HG02981 (cell line): ENCODE results near the gene ADAM29.
"Not testable (repeated sequence)": the region's sequence is repeated elsewhere in the genome, so short reads cannot be mapped to it uniquely, and the experiment has no call there.

Experiments used
- ATAC-seq: cut with Tn5 transposase; IDR thresholded peaks from one replicate; pipeline ENCODE4 v1.9.1; 2021; ENCODE audit warnings: mild to moderate bottlenecking, moderate library complexity; ENCODE audit not compliant: unreplicated experiment

ADAM29 gene

DNA sequence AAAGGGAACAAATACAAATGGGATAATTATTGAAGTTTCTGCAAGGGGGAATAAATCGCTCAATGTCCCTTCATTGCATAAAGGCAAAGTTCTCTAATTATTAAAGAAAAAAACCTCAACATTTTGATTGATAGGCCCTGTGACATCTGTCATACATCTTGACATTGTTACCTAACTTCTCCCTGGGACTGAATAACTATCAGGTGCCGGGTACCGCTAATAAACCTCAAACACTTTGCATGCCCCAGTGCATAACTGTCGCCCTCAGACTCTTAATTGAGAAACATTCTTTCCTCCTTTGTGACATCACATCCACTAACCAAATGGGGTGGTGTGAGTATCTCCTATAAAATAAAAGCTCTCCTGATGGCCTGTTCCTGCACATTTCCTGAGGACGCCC lies at the start of gene ADAM29:
ADAM29 (plus strand) TSS at position 301 of the 400 bp plus-strand sequence. CDS start 57,168 bp downstream, outside the sequence.
- ATAC-seq: no peak

DNA sequence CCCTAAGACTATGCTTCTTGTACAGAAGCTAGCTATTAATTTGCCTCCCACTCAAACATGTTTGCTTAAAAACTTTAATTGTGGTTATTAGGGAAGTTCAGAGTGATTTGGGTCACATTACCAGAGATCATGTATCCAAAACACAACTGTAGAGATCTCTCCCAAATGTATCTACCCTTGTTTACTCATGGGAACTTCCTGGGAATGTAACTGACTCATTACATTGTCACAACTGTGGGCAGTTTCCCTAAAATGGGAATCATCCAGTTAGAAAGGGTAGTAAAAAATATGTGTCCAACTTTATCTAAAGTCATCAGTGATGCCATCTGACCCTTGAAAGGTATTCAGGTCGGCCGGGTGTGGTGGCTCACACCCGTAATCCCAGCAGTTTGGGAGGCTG lies 48.8 kb upstream of the ADAM29 start:
- no peak for ATAC-seq

DNA sequence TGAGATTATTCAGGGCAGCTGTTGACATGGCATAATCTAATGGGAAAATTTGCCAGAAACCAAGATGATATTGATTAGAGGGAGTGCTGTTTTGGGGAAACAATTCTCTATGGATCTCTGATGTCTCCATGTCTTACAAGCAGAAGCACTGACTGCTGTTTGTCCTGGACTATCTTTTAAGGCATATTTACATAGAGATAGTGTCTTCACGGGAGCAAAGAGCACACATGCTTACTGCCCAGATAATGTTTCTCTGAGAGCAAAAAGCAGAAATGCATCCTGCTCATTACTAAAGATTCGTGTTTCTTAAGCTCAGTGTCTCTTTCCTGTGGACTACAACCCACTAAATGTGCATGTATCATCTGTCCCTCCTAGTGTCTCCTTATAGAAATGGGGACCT lies 47.8 kb upstream of the ADAM29 start:
- ATAC-seq: no peak

DNA sequence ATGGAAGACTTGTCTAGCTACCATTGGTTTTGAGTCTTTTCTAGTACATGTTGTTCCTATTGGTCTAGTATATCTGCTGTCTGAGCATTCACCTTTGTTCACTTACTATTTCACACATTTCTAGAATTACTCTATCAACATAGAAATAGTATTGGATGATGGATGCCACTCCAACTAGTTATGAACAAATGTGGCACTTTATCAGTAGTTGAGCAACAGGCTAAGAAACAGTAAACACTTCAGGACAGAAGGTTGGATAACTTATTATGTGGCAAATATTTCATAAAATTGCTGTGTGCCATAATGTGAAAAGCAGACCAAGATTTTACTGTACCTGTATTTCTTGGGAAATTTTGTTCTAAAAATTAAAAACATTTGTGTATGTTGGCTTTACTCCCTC lies 46.8 kb upstream of the ADAM29 start:
- no peak for ATAC-seq

DNA sequence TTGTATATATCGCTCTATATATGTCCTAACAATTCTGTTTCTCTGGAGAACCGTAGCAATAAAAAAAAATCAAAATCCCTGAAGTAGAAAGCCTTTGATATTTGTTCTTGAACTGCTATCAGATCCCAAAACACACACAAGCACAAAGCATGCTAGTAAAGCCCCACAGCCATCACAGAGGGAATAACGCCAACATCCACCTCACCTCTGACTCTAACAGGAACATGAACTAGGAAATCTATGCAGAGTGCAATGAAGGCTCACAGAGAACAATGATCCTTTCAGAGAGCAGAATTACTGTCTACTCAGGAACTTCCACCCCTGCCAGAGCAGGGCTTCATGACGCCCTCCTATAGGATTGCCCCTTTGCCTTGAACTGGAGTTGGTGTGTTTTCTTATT lies 45.0 kb upstream of the ADAM29 start:
- ATAC-seq: not testable (repeated sequence)

DNA sequence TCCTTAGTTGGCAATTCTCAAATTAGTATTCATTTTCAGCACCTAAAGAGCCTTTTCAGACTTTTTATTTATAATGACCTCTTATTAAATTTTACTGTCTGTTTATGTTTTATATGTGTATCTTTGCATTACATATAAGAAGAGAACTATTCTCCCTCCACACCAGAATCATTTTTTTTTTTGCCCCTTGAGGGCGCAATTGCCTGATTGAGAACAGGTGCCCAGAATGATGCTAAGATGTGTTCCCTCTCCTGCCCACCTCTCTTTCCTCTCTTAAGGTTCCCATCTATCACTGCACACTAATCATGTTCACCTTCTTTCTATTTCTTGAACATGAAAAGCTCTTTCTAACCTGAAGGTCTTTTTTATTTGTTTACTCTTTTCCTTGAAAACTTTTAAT lies 44.2 kb upstream of the ADAM29 start:
- no peak for ATAC-seq

DNA sequence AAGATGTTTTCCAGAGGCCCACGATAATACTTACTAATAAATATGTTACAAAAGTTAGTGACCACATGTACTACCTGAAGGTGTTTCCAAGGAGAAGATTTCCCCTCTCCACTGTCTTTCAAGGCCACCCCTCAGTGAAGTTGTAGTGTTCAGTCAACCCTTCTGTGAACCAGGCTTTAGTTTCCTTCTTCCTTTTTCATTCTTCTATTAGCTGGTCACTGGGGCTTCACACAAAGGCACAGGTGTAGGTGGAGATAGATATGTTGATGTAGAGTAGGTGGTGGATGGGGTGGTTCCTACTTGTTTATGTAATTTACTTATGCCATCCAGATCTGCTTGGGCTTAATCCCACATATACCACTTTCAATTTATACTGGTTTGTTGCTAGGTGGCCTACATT lies 43.3 kb upstream of the ADAM29 start:
- ATAC-seq: no peak

DNA sequence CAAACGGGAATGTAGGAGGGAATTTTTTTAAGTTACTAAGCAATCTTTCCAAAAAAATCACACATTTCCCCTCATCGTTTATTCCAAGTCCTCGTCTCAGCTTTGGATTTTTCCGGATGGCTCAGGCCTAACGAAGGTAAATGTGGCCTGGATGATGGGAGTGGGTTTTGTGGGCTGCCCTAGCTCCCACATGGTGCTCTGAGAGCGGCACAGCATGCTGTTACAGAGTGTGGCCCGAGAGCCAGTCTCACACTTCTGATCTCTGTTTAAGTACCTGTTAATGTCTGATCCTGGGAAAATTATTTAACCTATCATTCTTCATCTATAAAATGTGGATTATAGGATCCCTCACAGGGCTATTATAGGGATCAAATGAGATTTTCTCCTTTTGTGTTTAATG lies 38.2 kb upstream of the ADAM29 start:
- no peak for ATAC-seq

DNA sequence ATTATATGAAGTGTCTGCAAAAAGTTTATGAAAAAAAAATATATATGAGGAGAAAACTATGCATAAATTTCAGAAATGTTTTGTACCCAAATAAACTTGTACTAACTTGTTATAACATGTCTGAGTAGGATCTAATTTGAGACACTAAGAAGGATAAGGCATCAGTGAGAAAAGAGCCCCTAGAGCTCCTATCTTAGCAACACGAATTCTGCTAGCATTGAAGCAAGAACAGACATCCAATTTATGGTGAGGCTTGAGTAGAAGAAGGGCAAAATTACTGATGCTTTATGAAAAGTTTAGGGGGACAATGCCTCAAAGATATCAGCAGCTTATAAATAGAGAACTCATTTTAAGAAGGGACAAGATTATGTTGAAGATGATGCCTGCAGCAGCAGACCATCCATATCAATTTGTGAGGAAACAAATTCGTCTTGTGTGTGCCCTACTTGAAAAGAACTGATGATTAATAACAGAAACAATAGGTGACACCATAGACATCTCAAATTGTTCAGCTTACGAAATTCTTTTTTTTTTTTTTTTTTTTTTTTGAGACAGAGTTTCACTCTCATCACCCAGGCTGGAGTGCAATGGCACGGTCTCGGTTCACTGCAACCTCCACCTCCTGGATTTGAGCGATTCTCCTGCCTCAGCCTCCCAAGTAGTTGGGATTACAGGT lies 35.7 kb upstream of the ADAM29 start:
- ATAC-seq: no peak

DNA sequence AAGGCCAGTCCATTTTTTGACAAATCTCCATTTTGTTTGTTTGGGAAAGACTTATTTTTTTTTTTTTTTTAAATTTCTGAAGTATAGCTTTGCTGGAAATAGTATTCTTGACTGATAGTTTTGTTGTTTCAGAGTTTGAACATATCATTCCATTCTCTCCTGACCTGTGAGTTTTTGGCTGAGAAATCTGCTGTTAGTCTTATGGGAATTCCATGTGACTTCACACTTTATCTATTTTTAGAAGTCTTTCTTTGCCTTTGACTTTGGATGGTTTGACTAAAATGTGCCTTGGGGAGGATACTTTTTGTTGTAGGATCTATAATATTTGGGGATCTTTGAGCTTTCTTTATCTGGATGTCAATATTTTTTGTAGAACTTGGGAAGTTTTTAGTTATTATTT lies 10.7 kb upstream of the ADAM29 start:
- no peak for ATAC-seq

DNA sequence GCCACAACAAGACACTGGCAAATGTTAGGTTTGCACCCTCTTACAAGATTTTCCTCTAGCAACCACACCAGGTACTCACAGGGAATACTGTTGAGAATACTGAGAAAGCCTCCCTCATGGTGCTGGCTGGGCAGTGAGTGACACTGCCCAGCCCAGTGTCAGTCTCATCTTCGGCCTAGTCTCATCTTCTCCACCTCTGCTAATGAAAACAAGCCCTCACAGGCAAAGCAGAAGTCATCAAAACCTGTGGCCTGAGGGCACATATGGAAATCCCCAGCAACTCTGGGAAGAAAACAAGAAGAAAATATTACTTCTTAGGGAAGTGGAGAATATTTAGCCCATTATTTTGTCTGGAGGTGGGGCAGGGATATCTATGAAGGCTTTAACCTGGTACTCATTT lies 7.9 kb upstream of the ADAM29 start:
- ATAC-seq: no peak

DNA sequence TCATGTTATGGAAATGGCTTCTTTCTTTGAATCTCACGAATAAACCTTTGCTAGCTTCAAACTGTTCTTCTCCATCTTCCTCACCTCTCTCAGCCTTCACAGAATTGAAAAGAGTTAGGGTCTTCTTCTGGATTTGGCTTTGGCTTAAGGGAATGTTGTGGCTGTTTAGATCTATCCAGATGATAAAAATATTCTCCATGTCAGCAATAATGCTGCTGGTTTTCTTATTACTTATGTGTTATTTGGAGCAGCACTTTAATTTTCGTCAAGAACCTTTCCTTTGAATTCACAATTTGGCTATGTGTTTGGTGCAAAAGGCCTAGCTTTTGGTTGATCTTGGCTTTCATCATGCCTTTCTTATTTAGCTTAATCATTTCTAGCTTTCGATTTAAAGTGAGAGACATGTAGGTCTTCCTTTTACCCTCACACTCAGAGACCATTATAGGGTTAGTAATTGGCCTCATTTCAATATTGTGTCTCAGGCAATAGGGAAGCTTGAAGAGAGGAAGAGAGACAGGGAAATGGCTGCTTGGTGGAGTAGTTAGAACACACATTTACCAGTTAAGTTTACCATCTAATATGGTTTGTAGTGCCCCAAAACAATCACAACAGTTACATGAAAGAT lies 5.1 kb upstream of the ADAM29 start:
- ATAC-seq: no peak

DNA sequence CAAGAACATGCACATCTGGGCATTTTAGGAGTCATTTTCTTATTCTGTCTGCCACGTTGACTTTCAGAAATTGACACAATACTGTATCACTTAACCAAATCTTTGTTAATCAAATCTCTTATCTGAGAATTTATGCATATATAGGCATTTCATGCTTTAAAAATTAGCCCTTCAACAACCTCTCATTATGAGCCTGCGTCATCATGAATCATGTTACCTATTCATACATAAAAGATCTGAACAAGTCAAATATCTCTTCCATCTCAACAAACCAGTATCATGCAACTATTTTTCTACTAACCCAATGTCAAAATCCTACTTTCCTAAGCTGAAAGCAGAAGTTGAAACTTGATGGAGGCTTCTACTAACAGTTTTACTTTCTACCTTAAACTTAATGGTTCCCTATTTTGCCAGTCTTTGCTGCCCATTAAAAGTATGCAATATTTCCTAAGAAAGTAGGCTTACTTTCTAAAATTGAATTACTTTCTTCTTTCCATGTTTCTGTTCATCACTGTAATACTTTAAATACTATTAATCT lies 1.8 kb downstream of the ADAM29 start:
- ATAC-seq: no peak

DNA sequence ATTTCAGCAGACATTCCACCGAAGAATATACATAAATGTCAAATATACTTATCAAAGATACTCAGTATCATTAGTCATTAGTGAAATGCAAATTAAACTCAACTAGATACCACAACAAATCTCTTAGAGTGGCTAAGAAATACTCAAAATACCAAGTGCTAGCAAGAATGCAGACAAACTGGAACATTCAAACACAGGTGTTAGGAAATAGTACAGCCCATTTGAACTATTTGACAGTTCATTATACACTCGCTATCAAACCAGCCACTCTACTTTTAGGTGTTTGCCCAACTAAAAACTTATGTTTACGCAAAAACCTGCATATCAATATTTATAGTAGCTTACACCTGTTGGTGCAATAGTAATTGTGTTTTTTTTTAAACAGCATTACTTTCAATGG lies 8.8 kb downstream of the ADAM29 start:
- ATAC-seq: no peak

DNA sequence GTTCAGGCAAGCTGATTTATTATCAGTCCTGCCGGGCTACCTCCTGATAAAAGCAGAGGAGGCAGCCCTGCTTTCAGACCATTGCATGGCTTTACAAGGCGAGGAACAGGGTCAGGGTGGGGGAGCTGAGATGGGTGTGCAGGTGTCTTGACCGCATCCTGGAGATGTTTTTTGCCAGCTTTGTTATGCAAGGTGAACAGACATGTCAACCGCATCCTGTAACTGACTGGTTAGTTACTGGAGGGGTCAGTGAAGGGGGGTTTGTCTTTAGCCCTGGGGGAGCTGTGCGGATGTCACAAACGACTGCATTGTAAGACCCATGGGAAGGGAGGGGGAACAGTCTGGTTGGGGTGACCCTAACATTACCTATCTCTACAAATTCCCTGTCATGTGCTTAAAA lies 10.0 kb downstream of the ADAM29 start:
- ATAC-seq: peak; percentile 60

DNA sequence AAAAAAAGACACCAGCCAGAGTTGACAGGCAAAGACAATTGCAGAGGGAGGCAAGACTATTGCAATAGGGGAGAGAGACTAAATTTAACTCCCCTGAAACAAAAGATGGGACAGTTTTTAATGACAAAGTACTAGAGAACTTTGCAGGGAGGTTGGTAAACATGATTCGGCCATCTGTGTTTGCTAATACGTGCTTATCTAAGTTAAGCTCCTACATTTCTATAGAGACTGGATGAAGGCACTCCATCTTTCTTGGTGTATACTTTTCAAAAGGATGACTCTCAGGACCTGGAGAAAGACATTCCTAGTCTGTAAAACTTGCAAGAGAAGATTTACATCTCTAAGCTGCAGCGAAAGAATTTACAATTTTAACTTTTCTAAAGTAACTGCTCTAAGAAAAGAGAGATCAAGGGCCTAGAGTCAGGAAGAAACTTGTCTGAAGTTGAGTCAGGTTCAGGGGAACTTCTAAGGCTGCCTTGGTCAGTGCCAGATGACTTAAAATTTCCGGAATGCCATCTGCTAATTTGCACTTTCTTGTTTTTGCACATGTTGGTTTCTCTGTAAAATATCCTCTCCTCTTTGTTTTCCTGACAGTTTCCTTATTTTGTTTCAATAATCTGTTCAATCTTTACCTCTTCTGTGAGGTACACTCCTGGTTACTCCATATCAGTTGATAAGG lies 10.6 kb downstream of the ADAM29 start:
- peak; percentile 9 for ATAC-seq

DNA sequence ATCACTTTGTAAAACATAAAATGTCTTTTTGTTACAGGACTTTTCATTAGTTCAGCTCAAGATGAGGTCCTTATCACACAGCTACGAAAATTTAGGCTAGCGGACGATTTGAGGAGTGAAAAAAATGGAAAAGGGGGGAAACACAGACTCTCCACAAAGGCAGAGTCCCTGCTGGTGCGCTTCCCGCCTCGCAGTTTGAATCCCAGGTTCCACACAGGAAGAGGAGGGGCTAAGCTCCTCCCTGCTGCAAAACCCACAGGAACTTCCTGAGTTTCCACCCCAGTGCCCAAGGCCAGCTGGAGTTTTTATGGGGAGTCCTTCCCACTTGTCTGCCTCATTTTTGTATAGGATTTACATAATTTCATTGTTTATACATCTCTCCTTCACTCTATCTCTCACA lies 11.2 kb downstream of the ADAM29 start:
- ATAC-seq: no peak

DNA sequence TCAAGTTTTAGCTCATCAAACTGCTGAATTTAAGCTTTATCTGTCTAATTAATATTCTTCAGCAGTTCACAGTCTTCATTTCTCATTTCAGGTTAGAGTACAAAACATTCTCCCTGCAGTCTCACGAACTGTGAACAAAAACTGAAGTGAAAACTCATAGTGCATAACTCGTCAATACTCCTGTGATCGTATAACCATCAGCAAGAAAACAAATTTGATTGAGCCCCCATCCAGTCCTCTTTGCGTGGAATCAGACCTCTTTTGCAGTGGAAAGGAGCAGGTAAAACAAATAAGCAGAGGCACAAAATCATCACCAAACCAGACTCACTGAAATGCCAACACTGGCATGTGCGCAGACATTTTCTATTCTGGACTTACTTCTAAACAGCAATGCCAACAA lies 12.7 kb downstream of the ADAM29 start:
- ATAC-seq: no peak

DNA sequence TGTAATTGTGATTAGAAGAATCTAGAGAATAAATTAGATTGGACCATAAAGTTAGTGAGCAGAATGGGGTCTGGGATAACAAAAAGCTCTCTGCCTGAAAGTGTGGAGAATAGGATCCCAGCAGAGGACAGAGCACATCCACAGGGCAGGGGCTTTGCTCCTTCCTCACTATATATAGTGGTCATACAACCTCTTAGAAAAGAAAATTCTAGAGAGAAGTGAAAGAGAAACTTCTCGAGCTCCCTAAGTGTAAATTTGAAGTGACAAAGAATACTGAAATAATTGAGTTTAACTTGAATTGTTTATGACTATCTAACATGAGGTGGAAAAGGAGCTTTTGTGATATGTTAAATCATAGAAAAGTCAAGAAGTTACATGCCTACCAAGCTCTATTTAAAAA lies 14.9 kb downstream of the ADAM29 start:
- ATAC-seq: no peak

DNA sequence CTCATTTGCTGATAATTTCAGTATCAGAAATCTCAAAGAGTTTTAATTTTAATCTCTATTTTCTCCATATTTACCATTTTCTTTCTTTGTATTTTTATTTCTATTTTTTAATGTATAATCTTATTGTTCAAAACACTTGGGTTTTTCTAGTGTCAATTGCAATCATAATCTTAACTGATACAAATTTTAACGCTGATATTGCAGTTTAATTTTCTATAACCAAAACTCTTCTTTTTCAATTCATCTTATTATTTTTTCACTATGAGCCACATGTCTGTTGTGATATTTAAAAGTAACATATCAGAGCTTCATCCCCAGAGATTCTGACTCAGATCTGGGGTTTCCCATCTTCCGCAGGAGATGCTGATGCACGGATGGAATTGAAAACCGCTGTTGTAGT lies 16.2 kb downstream of the ADAM29 start:
- no peak for ATAC-seq

DNA sequence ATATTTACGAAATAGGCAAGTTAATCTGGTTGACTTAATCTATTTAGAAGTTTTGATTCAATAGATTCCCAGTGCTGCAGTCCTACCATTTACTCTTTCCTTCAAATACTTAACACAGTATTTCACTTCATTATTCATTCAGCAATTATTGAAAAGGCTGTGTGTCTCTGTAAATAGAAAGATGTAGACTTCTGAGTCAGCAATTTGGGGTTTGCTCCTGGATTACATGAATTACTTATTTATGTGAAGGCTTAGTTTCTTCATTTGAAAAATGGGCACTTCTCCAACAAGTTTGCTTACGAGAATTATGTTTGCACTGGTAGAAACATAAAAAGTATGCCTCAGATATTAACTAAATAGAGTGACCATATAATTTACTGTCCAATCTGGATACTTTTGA lies 17.4 kb downstream of the ADAM29 start:
- no peak for ATAC-seq

DNA sequence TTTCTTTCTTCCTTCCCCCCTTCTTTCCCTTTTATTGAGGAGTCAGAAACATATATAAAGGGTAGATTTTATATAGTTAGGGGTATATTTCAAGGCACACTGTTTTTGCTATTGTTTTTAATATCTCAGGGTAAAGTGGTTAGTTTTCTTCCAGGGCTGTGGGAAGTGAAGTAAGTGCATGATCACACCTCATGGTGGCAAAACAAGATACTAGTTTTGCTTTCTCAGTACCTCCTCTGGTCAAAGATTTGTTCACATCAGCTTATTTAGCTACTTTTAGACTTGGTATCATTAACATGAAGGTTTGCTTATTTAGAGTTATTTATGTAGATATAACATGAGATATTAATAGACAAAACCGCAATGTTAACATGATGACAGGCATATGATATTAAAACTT lies 21.8 kb downstream of the ADAM29 start:
- no peak for ATAC-seq
